Activated T-helper 9 cell treated with anti-CD3 and anti-CD28 coated beads, Interleukin-2, amount 50 U/mL, for 16 hours (primary cell): ENCODE results near the gene TRMT10A.

ENCODE experiments used
- DNase-seq: peaks from one replicate; pipeline ENCODE4 v3.0.0-alpha.2; 2020; ENCODE audit warnings: low read depth

Gene TRMT10A, protein sequence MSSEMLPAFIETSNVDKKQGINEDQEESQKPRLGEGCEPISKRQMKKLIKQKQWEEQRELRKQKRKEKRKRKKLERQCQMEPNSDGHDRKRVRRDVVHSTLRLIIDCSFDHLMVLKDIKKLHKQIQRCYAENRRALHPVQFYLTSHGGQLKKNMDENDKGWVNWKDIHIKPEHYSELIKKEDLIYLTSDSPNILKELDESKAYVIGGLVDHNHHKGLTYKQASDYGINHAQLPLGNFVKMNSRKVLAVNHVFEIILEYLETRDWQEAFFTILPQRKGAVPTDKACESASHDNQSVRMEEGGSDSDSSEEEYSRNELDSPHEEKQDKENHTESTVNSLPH

DNA sequence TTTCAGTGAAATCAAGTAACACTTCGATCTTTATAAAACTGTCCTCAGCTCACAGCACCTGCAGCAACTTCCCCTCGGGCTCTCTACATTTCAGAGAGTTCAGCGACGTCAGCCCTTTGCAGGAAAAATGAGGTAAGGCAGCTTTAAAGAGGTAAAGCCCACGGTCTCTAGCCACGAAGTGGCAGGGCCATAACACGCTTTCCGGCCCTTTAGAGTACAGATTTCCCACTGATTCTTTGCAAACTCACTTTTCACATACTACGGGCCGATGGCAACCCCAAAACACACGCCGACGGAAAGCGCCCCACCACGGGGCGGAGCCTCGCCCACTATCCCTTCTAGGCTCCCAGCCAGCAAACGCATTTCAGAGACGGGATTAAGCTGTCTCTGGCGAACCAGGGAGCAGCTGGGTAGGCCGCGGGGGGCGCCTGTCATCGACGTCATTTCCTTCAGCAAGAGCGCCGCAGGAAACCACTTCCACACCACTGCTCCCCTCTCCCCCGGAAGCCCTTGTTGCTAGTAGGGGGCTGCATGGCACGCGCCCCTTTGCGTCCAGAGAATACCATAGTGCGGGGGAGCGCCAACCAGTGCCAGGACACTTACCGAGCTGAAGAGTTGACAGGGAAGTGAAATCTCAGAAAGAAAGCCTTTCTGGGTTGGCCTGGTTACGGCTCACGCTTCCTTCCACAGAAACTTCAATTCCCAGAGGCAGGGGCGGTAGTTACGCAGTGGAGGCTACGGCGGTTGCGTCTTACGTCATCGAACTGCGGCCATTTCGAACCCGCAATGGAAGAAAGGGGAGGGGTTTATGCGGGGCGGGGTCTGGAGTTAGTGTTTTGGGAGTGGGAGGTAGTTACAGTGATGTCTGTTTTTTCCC lies at the start of gene TRMT10A:
TRMT10A (minus strand) TSS at position 730 of the 877 bp plus-strand sequence. CDS start 4,701 bp downstream, outside the sequence.
- peak; percentile 93 for DNase-seq

DNA sequence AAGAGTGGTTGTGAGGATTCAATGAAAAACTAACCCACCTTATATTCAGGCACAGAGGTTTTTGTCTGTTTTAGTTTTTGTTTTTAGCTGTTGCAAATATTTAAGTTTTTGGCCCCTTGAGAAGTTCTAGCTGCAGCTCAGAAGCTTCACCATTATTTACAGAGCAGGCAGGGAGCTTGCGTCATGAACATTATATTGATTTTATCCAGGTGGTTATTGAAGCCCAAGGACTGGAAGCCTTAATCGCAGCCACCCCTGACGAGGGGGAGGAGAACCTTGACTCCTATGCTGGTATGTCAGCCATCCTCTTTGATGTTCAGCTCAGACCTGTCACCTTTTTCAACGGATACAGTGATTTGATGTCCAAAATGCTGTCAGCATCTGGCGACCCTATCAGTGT lies 48.9 kb upstream of the TRMT10A start:
- no peak for DNase-seq

DNA sequence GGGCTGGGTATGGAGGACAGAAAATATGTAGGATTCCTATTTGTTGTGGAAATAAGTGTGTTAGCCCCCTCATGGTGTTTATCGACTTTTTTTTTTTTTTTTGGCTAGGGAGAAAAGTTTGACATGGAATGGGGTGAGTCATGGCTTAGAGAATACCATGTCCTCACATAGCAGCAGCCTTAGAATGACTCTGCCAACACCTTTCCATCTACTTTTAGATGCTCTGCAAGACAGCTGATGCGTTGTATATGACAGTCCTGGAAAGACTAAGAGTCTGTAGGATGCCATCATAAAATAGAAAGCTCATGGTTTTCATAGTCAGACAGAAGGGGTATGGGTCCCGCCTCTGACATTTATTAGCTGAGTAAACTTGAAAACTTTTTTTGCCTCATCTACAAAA lies 48.4 kb upstream of the TRMT10A start:
- DNase-seq, result no peak

DNA sequence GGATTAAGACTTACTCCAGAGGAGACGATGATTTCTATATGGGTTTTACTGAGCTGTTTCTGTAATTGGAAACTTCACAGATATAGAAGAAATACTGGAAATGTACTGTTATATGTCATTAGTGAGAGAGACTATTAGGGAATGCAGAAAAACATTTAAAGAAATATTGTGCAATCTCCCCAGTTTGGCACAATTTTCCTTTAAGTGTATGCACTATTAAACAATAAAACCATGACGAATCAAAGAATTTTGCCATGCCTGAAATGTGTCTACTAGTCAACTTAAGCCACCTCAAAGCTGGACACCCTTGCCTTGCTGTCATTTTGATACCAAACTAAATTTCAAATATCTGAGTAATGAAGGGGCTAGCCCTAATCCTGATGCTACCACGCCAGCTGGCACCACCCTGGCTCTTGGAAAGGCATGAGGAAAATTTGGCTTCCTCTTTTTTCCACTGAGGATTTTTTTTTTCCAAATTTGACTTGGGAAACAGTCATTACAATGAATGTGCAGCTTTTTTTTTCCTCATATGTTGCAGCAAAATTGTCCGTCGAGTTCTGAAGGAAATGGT lies 46.9 kb upstream of the TRMT10A start:
- DNase-seq, result no peak

DNA sequence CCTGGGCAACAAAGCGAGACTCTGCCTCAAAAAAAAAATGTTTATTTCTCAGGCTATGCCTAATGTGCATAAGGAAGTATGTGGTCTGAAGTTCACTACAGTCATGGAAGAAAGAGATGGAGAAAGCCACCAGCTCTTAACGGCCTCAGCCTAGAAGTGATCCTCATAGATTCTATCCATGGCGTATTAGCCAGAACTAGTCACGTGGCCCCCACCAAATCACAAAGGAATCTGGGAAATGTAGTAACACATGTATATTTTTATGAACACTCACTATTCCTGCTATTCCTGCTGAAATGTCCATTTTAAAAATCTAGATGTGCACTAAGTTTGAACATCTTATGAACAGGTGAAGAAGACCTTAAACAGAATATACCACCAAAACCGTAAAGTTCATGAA lies 44.6 kb upstream of the TRMT10A start:
- DNase-seq, result no peak

DNA sequence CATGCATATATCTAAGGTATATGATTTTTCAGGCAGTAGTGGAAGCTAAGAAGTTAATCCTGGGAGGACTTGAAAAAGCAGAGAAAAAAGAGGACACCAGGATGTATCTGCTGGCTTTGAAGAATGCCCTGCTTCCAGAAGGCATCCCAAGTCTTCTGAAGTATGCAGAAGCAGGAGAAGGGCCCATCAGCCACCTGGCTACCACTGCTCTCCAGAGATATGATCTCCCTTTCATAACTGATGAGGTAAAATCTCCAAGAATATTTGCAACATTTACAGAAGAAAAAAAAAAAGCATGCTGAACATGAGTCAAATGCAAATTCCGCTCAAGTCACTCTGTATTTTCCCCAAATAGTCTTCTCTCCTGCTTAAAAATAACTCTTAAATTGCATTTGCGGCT lies 42.9 kb upstream of the TRMT10A start:
- no peak for DNase-seq

DNA sequence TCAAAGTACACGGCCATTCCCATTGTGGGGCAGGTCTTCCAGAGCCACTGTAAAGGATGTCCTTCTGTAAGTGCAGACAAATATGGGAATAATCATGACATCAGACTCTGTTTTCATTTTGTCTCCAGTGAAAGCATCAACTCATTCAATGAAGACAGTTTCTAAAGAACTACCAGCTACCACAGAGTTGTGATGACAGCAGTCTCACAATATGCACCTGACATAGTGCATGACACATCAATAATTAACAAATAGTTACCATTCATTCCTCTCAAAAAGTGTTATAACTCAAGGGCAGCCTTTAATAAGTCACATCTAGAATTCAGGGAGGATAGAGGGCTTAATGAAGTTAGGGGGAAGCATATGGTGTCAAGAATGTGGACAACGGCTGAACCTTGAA lies 31.0 kb upstream of the TRMT10A start:
- DNase-seq, result no peak

DNA sequence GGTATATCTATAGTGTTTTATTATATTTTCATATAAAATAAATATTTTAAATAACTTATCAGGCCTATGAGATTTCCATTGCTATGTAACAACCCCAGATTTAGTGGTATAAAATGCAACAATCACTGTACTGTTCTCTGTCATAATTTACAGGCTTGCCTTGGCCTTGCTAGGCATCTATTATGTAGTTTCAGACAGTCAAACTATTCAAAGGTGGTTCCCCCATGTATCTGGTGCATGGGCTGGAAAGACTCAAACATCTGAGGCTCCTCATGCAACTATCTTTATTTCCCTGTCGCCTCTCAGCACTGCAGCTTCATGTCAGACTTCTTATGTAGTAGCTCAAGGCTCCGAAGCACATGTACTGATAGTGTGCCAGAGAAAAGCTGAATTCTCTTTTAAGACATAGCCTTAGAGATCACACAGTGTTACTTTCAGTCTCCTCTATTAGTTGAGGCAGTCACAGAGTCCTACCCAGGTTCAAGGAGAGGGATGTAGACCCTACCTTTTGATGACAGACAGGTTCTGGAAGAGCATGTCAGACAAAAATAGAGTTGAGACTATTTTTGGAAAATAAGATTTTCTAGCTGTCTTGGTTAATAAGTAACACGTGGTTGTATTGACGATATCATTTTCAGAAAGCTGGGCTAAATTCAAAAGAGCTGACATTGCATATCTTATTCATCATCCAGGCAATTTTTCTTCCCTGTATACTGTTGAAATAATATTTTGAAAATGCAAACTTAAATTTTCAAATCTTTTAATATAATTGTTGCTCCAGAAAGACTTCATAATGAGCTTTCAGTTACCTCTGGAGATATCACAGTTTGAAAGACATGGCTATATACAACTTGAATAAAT lies 30.2 kb upstream of the TRMT10A start:
- no peak for DNase-seq

DNA sequence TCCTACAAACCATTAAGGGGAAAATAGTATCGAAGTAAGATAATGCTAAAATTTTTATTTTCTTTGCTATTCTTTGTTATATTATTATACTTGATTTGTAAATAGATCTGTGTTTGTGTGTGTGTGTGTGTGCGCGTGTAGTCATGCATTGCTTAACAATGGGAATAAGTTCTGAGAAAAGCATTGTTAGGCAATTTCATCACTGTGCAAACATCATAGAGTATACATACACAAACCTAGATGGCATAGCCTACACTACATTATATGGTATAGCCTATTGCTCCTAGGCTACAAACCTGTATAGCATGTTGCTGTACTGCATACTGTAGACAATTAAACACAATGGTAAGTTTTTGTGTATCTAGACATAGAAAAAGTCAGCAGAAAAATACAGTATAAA lies 27.9 kb upstream of the TRMT10A start:
- no peak for DNase-seq

DNA sequence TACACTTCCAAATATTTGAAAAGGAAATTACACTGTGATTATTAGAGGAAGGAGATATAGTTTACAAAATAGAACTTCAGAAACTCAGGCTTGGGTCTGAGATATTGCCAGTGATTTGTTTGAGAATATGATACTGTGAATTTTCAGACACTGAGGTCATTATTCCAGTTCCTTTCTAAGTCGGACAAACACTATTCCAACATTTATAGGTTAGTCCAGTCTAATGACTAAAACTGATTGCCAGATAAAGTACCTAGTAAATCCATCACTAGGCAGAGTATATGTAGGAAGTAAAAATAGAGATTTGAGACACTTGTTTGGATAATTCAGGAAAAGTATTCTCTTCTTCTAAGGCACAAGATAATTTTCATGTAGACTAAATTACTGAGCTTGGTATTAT lies 24.0 kb upstream of the TRMT10A start:
- DNase-seq, result no peak

DNA sequence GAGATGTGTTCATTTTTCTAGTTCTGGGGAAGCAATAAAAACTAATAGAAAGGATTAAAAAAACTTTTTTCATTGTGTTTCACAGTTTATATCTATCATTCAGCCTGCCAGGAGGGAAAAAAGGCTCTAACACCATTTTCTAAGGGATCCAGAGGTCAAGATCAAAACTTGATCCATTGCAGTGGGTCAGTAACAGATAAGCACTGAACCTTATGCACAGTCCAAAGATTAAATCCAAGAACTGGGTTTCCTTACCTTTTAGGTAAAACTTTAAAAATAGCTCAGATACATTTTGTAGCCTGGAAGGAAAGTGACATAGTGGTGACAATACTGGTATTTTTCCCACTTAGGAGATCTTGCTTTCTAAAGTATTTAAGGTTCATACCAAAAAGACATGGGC lies 23.5 kb upstream of the TRMT10A start:
- no peak for DNase-seq

DNA sequence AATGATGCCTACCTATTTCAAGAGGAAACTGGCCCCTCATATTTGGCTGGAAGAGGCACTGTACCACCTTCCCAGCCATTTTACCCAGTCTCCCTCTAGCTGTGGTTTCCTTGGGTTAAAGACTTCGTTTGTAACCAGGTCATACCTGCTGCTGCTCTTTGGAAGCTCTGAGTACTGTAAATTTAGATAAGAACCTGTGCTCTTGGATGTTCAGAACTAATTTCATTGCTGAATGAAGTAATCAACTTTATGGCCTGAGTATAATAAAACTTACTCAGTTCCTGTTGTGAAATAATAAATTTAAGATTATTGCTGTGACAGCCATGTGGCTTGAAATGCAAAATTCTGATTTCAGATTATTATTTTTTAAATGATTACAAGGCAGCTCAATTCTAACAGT lies 23.0 kb upstream of the TRMT10A start:
- no peak for DNase-seq

DNA sequence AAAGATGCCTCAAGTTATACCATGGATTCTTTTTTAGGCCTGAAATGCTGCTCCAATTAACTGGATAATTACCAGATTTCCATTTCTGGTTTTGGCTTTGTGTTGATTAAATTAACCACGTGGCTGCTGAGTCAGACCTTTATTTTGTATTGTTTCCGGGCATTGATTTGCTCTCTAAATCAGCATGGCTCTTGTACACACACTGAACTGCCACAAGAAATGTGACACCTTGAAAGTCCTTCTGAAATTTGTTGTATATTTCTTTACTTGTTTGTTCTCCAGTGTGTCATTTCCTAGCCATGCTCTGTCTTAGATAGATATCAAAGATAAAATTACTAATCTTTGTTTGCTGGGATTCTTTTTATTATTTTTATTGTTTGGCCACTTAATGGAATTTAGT lies 22.5 kb upstream of the TRMT10A start:
- DNase-seq, result no peak

DNA sequence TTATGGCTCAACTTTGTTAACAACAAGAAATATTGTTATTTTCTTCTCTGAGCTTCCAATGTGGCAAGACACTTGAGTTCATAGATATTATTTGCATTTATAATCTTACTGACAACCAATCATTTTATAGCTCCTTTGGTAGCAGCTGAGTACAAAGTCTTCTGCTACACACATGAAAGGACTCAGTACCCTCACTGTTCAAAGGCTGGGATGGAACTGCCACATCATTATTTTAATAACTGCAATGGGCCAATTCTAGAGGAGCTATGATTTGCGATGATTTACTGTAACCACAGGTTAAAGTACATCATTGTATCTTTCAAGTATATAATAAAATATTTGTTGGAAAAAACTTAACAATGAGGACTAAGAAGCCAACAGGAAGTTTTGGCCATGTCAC lies 21.7 kb upstream of the TRMT10A start:
- DNase-seq, result no peak

DNA sequence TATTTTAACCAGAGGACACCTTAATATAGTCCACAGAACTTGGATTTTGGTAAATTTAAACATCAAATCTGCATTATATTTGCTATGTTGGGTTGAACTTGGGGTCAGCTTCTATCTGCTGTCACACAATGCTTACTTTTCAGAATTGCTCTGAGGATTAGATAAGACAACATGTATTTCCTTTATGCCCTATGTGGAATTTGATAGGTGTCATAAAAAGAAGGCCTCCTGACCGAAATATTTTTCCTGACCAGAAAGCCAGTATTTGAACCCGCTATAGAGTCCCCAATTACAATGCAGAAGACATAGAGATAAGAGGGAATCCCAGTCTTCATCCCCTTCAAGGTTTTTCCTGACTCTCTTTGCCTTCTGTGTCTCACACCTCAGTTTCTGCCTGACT lies 14.9 kb upstream of the TRMT10A start:
- no peak for DNase-seq

DNA sequence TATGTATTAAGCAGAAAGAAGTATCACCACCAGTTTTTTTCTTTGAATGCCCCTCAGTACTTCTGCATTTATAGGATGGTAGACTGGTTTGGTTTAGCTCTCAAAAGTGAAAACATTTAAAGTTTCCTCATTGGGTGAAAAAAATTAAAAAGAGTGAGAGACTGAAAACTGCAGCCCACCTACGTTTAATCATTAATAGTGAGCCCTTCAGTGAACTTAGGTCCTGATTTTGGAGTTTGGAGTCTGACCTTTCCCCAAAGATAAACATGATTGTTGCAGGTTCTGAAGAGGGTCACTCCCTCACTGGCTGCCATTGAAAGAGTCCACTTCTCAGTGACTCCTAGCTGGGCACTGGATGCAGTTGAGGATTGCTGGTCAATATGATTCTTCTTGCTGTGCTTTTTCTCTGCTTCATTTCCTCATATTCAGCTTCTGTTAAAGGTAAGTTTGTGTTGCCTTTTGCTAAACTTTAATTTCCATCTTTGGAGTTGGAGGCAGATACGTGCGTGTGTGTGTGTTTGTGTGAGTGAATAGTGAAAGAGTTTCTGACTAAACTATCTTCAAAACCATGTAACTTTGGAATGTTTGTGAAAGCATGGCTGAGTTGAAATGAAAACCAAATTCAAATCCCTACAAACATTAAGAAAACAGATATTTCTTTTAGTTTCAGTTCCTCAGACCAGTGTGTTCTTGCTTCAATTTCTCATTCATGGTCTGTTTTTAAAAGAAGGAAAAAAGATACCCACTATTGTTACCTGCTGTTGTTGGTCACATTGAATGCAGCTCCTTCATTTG lies 10.9 kb upstream of the TRMT10A start, which contains the start of gene MTTP:
MTTP (plus strand) TSS at position 295 of the 795 bp plus-strand sequence; CDS start at position 381, 86 bp downstream.
- DNase-seq, result no peak

DNA sequence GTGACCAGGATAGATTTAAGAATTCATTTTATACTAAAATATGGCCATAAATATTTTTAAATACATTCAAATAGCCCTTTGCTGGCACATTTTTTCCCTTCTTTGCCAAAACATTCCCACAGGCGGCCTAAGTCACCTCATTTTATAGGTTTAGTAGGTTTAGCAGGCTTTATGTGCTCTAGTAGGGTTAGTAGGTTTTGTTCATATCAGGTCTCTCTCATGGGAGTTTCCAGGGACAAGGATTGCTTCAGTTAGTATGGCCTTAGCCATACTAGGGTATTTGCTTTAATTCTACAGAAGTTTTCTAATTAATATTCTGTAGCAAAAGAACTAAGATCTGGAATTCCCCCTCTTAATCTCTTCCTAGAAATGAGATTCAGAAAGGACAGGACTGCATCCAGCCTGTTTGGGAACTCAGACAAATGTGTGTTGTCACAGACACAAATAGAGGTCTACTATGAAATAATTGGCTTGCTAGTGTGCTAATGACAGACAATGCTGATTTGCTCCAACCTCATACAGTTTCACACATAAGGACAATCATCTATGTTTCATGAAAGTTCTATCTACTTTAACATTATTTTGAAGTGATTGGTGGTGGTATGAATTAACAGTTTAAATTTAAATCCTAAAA lies 10.0 kb upstream of the TRMT10A start:
- no peak for DNase-seq

DNA sequence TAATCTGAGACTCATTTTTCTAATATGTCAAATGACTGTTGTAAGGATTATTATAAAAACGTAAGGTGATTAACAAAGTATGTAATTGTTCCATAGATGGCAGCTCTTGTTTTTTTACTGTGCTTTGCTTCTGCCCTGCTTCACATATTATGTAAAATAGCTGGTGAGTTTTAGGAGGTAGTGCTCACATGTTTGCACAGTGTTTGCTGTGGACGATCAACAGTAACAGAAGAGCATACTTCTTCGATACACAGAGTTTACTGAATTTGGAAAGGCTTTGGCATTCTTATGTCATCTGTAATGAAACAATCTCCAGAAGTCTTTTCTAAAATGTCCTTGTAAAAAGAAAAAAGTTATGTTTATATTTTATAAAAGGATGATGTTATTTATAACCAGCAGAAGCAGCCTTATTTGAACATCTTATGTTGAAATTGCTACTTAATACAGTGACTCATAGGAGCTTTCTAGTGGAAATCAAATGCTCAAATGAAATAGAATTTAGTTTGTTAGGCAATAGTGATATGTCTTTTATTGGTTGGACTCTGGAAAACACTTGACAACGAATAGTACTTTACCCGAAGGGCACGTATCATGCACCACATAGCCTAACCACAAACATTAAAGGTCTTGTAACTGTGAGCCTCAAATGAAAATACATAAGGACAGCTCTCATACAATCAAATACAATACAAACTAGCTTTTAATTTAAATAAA lies 8.8 kb upstream of the TRMT10A start:
- no peak for DNase-seq

DNA sequence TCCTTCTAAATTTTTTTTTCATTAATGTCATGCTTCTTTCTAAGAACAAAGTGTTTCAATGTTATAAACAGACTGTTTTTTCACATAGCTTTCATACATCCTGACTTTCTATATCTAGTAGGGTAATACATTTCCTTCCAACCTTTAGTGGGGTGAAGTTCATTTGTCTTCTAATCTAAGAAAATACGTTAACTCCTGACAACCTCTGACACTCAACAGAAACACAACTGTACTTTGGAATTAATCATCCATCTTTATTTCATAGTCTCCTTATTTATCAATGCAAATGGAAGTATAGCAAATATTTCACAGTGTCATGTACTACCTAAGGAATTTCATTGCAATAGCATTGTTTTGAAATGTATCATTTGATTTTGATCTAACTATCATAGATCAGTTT lies 8.0 kb upstream of the TRMT10A start:
- no peak for DNase-seq

DNA sequence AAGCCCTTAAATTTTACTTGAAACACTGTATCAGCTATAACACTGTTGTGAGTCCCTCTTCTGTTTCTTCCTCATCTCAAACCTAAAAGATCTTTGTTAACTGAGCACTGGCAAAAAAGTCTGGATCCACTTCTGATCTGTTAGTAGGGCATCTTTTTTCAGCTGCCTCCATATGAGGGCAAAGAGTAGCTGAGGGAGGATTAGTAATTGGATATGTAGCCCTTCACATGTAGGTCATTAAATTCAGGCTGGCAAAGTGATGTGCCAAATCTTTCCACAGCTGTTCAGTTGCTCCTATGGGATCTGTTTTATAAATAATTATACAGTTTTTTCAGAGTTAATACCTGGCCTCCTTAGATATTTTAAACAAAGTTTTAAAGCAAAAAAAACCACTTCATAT lies 1.1 kb upstream of the TRMT10A start:
- DNase-seq, result no peak
